ENCODE data around the gene EXOC4.

The EXOC4 gene

GRCh38 chr7:133746847-133747246 is 494.0 kb downstream of the EXOC4 start:
- DNase-seq (no peak), ATAC-seq (replicated peaks) (no peak)
- no peaks in the 10 kb centered on the region for H3K27me3 Mint-ChIP-seq
- H3K27ac Mint-ChIP-seq, result no peak overlapping the region
- no peaks in the 10 kb centered on the region for H3K36me3 Mint-ChIP-seq
- no peak overlapping the region for H3K4me3 Mint-ChIP-seq
- H3K4me1 Mint-ChIP-seq, result peaks cover 2 to 4% of the 10 kb centered on the region in 2 donors
- no peaks in the 10 kb centered on the region for H3K9me3 Mint-ChIP-seq

- H3K4me3 Mint-ChIP-seq, result no peak overlapping the region
- no peaks in the 10 kb centered on the region for H3K4me1 Mint-ChIP-seq
- no peaks in the 10 kb centered on the region for H3K9me3 Mint-ChIP-seq
- ATAC-seq (replicated peaks) (no peak), DNase-seq (no peak)
- H3K27me3 Mint-ChIP-seq, result no peaks in the 10 kb centered on the region
- no peak overlapping the region for H3K27ac Mint-ChIP-seq
- peaks cover 0 to 4% of the 10 kb centered on the region in 2 donors for H3K36me3 Mint-ChIP-seq
Measured at GRCh38 chr7:133748443-133749407, 495.8 kb downstream of the EXOC4 start.

GRCh38 chr7:133750287-133750686 is 497.4 kb downstream of the EXOC4 start:
- ATAC-seq (replicated peaks), result no peak
- no peak for DNase-seq
- no peaks in the 10 kb centered on the region for H3K27me3 Mint-ChIP-seq
- no peaks in the 10 kb centered on the region for H3K4me1 Mint-ChIP-seq
- no peak overlapping the region for H3K27ac Mint-ChIP-seq
- H3K36me3 Mint-ChIP-seq, result peaks cover 0 to 4% of the 10 kb centered on the region in 2 donors
- no peak overlapping the region for H3K4me3 Mint-ChIP-seq
- no peaks in the 10 kb centered on the region for H3K9me3 Mint-ChIP-seq

DNA sequence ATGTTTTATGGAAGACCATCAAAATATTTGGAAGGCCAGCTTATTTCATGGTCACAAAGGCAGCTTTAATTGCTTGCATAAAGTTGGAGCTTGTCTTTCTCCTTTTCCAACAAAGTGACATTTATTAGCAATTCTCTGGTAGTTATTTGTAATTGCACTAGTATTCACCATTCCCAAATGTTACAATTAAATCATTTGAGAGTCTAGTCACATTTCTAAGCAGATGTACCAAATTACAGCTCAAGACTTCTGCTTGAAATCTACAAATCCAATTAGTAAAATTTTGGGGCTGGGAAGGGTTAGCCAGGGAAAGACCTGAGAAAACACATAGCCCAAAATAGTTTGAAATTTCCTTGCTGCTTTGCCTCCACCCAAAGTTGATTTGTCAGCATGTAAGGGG is 498.2 kb downstream of the EXOC4 start:
- Mint-ChIP-seq H3K27me3 (no peaks in the 10 kb centered on the region), H3K27ac (no peak overlapping the region), H3K9me3 (no peaks in the 10 kb centered on the region), H3K4me3 (no peak overlapping the region), H3K36me3 (peaks cover 1 to 7% of the 10 kb centered on the region in 2 donors), H3K4me1 (no peaks in the 10 kb centered on the region)
- ATAC-seq (replicated peaks), result no peak
- DNase-seq, result no peak

DNA sequence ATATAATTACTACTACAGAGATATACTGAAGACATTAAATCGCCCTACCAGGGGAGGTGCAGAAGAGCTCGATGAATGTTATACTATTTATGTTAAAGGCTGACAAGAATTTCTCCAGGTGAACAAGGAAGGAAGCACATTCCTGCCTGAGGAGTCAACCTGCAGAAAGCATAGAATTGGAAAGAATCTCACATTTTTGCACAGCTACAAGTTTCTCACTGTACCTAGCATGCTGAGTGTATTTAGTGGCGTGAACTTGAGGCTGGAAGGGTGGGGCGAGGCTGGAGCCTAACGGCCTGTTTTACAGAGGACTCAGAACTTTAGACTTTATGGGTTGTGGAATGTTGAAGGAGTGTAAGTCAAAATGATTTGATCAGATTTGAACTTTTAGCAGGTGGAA is 500.6 kb downstream of the EXOC4 start:
- no peaks in the 10 kb centered on the region for H3K9me3 Mint-ChIP-seq
- DNase-seq (no peak), ATAC-seq (replicated peaks) (no peak)
- H3K4me1 Mint-ChIP-seq, result no peaks in the 10 kb centered on the region
- H3K36me3 Mint-ChIP-seq, result peaks cover 1 to 10% of the 10 kb centered on the region in 2 donors
- H3K4me3 Mint-ChIP-seq, result no peak overlapping the region
- no peaks in the 10 kb centered on the region for H3K27me3 Mint-ChIP-seq
- no peak overlapping the region for H3K27ac Mint-ChIP-seq

DNA sequence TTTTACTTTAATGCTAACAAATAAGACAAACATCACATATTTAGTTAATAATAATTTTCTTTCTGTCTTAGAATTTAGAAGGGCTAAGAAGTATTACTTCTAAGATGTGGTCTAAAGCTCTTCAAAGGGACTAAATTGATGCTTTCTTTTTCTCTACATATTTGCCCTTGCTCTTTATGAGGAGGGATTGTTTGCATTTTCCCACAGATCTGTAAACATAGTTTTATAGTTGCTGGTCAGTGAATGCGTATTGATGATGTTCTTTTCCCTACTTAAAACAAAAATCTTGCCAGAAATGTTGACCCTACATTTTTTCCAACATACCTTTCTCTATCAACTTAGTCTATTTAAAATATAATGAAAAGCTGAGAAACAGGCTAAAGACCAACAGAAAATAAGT is 501.8 kb downstream of the EXOC4 start:
- H3K4me3 Mint-ChIP-seq, result no peak overlapping the region
- H3K4me1 Mint-ChIP-seq, result no peaks in the 10 kb centered on the region
- peaks cover 4 to 13% of the 10 kb centered on the region in 2 donors for H3K36me3 Mint-ChIP-seq
- no peaks in the 10 kb centered on the region for H3K9me3 Mint-ChIP-seq
- DNase-seq (no peak), ATAC-seq (replicated peaks) (no peak)
- no peaks in the 10 kb centered on the region for H3K27me3 Mint-ChIP-seq
- no peak overlapping the region for H3K27ac Mint-ChIP-seq

DNA sequence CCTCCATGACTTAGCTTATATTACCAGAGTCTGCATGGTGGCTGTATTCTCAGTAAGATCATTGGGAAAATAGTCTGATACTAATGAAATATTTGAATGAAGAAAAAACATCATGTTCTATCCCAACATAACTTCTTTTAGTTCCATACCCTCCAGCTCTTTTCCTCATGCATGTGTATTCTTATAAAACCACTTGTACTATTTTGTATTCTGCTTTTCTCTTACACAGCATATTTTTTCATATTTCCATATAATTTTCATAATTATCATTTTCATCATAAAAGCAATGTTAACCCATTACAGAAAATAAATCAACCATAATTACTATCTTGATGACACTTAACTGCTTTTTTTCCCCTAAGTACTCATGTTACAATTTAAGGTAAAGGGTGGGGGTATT is 503.0 kb downstream of the EXOC4 start:
- Mint-ChIP-seq H3K36me3 (peaks cover 4 to 14% of the 10 kb centered on the region in 2 donors), H3K4me3 (no peak overlapping the region), H3K27ac (no peak overlapping the region), H3K9me3 (no peaks in the 10 kb centered on the region), H3K4me1 (no peaks in the 10 kb centered on the region), H3K27me3 (no peaks in the 10 kb centered on the region)
- ATAC-seq (replicated peaks) (no peak), DNase-seq (no peak)

DNA sequence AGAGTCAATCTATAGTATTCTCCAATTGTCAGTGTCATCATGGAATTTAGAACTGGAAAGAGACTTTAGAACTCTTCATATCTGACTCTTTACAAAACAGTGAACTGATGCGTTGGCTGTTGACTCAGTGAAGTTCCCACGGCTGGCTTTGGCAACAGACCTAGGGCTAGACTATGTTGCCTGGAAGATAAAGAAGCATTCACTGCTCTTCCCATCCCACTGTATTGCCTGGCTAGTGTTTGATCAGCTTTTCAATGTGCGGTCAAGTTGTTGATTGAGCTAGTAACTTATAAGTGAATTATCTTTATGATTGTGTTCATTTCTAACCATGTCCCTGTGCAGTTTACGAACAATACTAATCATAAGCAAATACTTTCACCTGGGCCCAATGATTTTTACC is 508.6 kb downstream of the EXOC4 start:
- ATAC-seq (replicated peaks) (no peak), DNase-seq (no peak)
- H3K4me3 Mint-ChIP-seq, result no peak overlapping the region
- H3K9me3 Mint-ChIP-seq, result no peaks in the 10 kb centered on the region
- H3K27ac Mint-ChIP-seq, result no peak overlapping the region
- H3K36me3 Mint-ChIP-seq, result peaks cover 2 to 9% of the 10 kb centered on the region in 2 donors
- no peaks in the 10 kb centered on the region for H3K4me1 Mint-ChIP-seq
- no peaks in the 10 kb centered on the region for H3K27me3 Mint-ChIP-seq

DNA sequence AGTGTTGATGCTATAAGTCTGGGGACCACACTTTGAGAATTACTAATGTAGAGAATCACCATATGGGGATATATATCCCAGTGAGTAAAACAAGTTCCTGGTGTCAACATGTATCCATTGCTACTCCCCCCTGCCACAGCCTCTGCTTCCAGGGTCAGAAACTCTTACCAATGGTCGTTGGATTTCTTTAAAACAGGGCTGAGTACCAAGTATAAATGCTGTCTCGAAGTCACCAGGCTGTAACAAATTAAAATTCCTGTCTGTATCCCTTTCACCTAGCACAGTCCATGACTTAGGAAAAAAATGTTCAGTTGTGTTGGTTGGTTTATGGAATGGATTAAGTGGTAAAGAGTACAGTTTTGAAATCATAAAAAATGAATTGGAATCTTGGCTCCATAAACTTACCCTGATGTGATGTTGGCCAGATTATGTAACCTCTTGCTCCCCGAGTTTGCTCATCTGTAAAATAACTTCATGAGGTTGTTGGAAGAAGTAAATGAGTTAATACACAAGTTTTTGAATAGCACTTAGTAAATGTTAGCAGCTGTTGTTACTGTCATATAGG is 510.3 kb downstream of the EXOC4 start:
- no peak for ATAC-seq (replicated peaks)
- peaks cover 2 to 6% of the 10 kb centered on the region in 2 donors for H3K4me1 Mint-ChIP-seq
- H3K27ac Mint-ChIP-seq, result no peak overlapping the region
- no peaks in the 10 kb centered on the region for H3K27me3 Mint-ChIP-seq
- H3K9me3 Mint-ChIP-seq, result no peaks in the 10 kb centered on the region
- no peak for DNase-seq
- H3K36me3 Mint-ChIP-seq, result peaks cover 7 to 17% of the 10 kb centered on the region in 2 donors
- no peak overlapping the region for H3K4me3 Mint-ChIP-seq

GRCh38 chr7:133769668-133770067 is 516.8 kb downstream of the EXOC4 start:
- no peaks in the 10 kb centered on the region for H3K27me3 Mint-ChIP-seq
- no peak overlapping the region for H3K4me3 Mint-ChIP-seq
- no peak overlapping the region for H3K27ac Mint-ChIP-seq
- DNase-seq (no peak), ATAC-seq (replicated peaks) (no peak)
- no peaks in the 10 kb centered on the region for H3K9me3 Mint-ChIP-seq
- peaks cover 2 to 6% of the 10 kb centered on the region in 2 donors for H3K4me1 Mint-ChIP-seq
- H3K36me3 Mint-ChIP-seq, result peaks cover 6 to 14% of the 10 kb centered on the region in 2 donors

GRCh38 chr7:133770863-133771492 is 518.1 kb downstream of the EXOC4 start:
- DNase-seq, result no peak
- no peak for ATAC-seq (replicated peaks)
- H3K4me1 Mint-ChIP-seq, result peaks cover 2 to 6% of the 10 kb centered on the region in 2 donors
- H3K36me3 Mint-ChIP-seq, result peaks cover 6 to 14% of the 10 kb centered on the region in 2 donors
- no peak overlapping the region for H3K27ac Mint-ChIP-seq
- no peaks in the 10 kb centered on the region for H3K9me3 Mint-ChIP-seq
- H3K27me3 Mint-ChIP-seq, result no peaks in the 10 kb centered on the region
- no peak overlapping the region for H3K4me3 Mint-ChIP-seq

DNA sequence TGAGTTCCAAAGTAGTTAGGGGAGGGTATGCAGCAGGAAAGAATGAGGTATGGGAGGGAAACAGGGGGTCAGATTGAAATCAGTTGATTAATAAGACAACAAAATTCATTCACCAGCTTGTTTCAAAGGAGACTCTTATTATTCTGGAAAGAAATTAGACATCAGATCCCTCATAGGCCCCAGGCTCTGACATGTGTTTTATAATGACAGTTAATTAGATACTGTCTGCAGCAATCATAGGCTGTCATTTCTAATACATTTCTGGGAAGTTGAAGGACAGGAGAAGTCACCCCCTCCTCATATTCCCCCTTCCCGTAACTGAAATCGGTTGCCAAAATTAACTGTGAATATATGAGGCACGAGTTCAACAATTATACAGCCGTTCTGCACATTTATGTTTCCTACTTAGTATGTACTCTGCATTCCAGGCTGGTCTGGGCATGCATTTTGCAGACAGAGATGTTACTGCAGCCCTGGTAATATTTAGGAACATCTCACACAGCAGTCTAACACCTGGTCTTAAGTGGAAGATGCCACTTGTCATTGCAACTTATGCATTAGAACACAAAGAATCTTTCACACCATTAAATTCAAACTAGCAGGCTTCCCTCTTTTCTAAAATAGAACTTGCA is 519.0 kb downstream of the EXOC4 start:
- H3K9me3 Mint-ChIP-seq, result no peaks in the 10 kb centered on the region
- H3K36me3 Mint-ChIP-seq, result peaks cover 5 to 13% of the 10 kb centered on the region in 2 donors
- H3K4me1 Mint-ChIP-seq, result peaks cover 0 to 2% of the 10 kb centered on the region in 2 donors
- H3K27me3 Mint-ChIP-seq, result no peaks in the 10 kb centered on the region
- DNase-seq (no peak), ATAC-seq (replicated peaks) (no peak)
- H3K4me3 Mint-ChIP-seq, result no peak overlapping the region
- no peak overlapping the region for H3K27ac Mint-ChIP-seq

- Mint-ChIP-seq H3K36me3 (peaks cover 7 to 16% of the 10 kb centered on the region in 2 donors), H3K27me3 (no peaks in the 10 kb centered on the region), H3K4me3 (no peak overlapping the region), H3K4me1 (peaks cover 0 to 6% of the 10 kb centered on the region in 2 donors), H3K9me3 (peaks cover 0 to 3% of the 10 kb centered on the region in 2 donors), H3K27ac (no peak overlapping the region)
- no peak for DNase-seq
- no peak for ATAC-seq (replicated peaks)
Measured at GRCh38 chr7:133773601-133774000, 520.7 kb downstream of the EXOC4 start.

GRCh38 chr7:133775201-133775600 is 522.3 kb downstream of the EXOC4 start:
- ATAC-seq (replicated peaks) (no peak), DNase-seq (no peak)
- peaks cover 0 to 6% of the 10 kb centered on the region in 2 donors for H3K4me1 Mint-ChIP-seq
- H3K27ac Mint-ChIP-seq, result no peak overlapping the region
- peaks cover 16 to 21% of the 10 kb centered on the region in 2 donors for H3K36me3 Mint-ChIP-seq
- no peaks in the 10 kb centered on the region for H3K27me3 Mint-ChIP-seq
- H3K9me3 Mint-ChIP-seq, result peaks cover 0 to 7% of the 10 kb centered on the region in 2 donors
- H3K4me3 Mint-ChIP-seq, result no peak overlapping the region

Measured in stimulated activated naive B cell treated with anti-CD40 and anti-IgM and Interleukin-4, amounts not matched to agents 10 μg/mL and 1 μg/mL and 100 μg/mL, for 72 hours (primary cell).